Mesenteric fat pad (tissue), 1 donor: ENCODE data around the gene NWD2. TPM values are rescaled to one million over a fixed set of nuclear protein-coding genes. Genes with fewer than 3 reads are reported as not detected.

Experiments used
- DNase-seq: peaks from one replicate; pipeline ENCODE4 v3.0.0-alpha.2; 2020; ENCODE audit warnings: low spot score
- total RNA-seq: library from RNA; stranded (reverse); fragmentation: NEBNext Ultra II Directional; extraction: Animal tissue kit (Norgen Biotek cat#: 25700); gene quantifications from one replicate; pipeline ENCODE4 v1.2.1, GENCODE V29; 2021
- donor health status: DM: yes; HTN: yes; CAD: no.

Gene NWD2
- total RNA-seq, 1 donor from 2014 or later: 29.0 TPM

DNA sequence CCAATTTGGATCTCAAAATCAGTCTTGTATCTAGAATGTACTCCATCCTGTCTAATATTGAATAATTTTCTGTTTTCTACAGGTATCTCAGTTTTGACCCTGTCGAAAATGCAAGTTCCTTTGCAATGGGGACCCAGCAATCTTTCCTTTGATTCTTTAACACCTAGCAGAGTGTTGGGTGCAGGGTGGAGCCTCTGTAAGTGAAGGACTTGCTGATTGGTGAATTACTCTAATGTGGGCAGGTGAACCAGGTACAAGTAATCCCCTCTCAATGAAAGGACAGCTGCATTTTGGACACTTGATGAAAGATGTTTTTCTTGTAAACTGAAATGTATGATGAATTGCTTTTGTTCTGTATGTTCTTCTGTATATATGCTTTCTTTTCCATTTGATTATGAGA, 54.9 kb downstream of the NWD2 start:
- DNase-seq: no peak

DNA sequence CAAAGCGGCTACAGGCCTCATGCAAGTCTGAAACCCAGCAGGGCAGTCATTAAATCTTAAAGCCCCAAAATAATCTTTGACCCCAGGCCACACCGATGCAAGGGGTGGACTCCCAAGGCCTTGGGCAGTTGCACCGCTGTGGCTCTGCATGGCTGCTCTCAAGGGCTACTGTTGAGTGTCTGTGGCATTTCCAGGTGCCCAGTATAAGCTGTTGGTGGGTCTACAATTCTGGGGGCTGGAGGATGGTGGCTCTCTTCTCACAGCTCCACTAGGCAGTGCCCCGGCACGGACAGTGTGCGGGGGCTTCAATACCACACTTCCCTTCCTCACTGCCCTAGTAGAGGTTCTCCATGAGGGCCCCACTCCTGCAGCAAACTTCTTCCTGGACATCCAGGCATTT, 60.1 kb downstream of the NWD2 start:
- DNase-seq: no peak

DNA sequence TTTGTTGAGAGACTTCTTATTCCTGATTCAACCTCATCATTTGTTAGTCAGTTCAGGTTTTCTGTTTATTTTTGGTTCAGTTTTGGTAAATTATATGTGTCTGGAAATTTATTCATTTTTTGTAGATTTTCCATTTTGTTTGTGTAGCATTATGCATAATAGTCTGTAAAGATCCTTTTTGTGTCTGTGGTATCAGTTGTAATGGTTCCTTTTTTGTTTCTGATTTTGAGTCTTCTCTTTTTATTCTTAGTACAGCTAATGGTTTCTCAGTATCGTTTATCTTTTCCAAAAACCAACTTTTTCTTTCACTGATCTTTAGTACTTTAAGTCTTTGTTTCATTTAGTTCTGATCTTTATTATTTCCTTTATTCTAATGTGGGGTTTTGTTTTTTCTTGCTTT, 61.4 kb downstream of the NWD2 start:
- DNase-seq: no peak

DNA sequence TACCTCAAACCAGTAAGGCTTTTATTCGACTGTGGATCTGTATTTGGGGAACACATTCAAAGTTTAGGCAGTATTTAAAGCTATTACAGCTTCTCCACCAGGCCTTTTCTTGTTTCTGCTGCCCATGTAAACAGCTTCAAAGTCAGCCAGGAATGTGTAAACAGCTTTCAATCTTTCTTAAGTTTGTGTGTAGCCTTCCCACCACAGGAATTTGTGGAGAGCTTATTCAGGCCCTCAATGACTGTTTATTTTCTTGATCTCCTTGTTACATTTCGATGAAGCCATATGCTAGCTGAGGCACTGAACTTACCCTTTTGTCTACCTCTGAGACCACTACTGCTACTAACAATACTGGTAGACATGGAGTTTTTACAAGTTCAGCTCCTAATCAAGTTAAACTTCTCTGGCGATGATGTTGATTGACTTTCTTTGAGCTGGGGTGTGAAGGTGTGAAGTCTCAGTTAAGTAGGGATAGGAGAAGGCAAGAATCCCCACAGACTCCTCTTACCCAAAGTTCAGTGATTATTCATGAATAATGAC, 72.6 kb downstream of the NWD2 start:
- no peak for DNase-seq

DNA sequence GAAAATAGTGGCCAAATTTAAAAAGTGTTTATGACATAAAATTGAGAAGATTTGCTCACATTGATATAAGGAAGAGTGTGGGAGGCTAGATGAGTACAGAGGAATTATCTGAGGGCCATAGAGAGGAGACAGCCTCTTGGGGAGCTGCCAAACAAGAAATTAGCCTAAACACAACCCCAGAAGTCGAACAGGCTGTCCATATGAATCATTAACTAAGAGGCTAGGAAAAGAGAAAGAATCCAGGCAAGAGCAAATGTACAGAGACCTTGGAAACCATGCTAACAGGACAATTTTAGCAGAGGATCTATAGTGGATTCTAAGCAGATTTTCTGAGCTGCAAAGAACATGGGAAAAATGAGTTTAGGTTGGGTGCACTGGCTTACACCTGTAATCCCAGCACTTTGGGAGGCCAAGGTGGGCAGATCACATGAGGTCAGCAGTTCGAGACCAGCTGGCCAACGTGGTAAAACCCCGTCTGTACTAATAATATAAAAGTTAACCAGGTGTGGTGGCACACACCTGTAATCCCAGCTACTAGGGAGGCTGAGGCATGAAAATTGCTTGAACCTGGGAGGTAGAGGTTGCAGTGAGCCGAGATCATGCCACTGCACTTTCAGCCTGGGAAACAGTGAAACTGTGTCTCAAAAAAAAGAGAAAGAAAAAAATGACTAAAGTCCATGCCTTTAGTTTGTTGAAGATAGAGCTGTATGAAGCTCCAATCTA, 76.1 kb downstream of the NWD2 start:
- DNase-seq: no peak

DNA sequence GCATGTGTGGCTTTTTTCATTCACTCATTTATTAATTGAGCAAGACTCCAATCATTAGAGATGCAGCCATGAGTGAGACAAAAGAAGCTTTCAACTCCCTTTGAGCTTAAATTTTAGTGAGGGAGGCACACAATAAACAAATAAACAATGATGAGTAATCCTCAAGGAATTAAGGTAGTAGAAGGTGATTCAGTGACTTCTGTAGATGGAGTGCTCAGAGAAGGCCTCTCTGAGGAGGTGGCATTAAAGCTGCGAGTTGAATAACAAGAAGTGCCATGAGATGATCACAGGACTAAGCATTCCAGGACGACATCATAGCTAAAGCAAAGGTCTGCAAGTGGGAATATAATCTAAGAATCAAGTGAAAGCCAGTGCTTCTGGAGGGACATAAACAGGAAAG, 77.6 kb downstream of the NWD2 start:
- DNase-seq: no peak

DNA sequence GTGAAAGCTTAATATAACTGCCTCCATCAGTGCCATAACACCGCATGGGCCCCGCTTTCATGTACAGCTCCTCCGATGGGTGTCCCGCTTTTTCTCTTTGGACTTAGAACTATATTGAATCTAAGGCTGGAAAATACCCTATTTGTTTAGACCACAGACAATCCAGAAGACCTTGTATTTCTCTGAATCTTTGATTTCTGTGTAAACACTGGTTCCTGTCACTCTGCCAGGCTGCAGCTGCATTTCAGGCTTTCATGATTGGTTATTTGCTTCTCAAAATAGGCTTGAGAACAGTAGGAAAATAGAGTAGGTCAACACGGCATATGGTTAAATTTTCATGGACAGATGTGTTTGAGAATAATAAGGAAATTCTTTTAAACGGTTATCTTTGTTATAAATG, 80.0 kb downstream of the NWD2 start:
- DNase-seq: no peak

DNA sequence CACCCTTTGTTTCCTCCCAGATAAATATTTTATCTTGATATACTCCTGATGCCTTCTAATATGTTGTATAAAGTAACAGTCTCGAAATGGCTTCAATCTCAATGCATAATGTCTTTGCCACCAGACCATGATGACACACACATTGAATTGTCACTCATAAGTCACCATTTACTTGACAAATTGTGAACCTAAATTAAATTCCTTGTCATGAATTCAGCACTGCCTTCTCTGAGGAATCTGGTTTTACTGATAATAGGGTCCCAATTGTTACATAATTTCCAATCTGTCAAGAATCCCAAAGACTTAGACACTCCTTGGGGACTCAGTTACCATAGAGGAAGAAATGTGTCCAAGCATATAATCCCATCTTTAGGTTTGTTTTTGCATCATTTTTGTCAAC, 82.3 kb downstream of the NWD2 start:
- no peak for DNase-seq

DNA sequence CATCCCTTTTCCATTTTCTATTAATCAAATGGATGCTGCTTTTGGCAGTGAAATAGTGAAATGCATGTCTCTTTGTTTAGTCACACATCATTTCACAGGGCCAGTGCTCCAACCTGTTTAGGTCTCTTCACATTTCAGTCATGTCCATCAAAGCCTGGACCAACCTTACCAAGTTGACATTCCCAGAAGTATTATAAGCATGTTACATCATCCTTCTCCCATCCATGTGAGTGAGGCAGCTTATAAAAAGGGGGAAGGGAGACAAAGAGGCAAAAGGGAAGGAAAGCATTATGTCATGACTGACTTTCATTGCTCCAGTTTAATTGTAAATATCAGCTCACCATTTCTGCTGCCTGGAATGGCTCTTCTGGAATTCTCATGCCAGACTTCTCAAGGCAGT, 94.4 kb downstream of the NWD2 start:
- no peak for DNase-seq

DNA sequence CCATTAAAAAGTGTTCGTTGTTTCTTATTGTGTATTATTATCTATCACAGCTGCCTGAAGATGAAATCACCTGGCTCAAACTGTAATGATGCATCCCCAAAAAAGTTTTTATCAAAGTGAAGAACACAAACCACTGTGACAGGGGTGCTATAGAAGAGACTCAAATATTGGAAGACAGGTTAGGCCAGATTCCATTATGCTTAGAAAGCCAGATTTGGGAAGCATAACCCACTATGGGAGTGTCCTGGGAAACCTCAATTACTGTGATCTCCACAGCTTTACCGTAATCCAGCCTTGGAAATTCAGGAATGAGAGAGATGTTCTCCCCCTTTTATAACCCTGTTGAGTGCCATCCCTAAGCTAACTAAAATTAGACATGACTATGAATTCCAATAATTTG, 114.2 kb downstream of the NWD2 start:
- no peak for DNase-seq

DNA sequence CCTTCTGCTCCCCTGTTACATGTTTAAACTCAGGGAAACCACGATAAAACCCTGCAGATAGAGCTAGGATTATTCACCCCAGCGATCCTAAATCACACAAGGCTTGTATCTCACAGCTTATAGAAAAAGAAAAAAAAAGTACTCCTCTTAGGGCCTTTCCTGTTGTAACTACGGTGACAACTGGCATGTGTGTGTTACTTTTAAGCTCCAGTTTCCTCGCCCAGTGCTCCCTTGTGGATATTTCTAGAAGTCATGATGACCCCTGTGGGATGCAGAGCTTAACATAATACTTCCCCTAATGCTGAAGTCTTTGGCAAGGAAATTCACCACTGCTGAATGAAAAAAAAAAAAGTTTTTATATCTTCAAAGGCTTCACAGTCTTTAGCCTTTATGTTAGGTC, 114.7 kb downstream of the NWD2 start:
- no peak for DNase-seq

DNA sequence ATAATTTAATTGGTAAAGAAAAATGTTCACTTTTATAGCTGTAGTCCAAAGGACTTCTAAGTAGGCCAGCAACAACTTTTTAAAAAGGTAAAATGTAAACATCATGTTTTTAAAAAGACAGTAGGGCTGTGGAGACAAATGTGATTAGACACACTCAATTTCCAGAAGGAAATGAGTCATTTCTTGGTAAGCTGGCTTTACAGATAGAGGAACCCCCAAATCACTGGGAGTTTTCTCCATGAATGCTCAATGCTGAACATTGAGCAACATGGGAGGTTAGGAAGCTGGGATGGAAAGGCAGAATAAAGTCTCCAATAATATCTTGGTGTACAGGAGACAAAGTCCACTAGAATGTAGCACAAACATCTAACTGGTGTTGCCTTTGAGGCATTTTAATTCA, 121.3 kb downstream of the NWD2 start:
- DNase-seq: no peak

DNA sequence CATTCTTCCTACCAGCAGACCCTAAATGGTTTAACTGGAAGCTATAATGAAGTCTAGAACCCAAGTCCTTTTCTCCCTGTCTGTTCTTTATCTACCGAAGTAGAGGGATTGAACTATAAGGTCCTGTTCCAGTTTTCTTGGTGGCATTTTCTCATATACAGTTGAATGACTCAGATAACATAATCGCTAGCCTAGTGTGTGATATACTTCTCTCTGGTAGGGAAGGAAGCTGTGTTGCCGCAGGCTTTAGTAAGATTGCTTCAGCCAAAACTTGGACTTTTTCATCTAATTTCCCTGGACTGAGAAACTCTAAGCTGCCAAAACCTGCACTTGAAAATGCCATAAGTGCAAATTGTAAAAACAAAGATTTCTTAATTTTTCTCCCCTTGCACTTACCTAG, 123.4 kb downstream of the NWD2 start:
- DNase-seq: no peak

DNA sequence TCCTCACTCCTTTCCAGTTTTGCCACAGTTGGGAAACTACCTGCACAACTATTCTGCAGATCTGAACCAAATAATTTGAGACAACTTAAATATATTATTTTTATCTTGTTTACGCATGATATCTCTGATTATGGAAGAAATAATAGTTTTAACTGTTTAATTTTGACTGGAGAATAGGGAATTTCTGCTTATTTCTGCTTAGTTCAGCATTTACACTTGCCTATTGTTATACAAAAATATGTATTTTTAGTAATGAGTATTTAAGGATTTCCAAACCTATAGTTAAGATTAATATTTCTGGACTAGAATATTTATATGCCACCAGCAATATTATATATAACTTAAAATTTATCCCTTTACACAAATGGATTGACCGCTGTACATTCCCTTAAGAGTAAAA, 125.5 kb downstream of the NWD2 start:
- DNase-seq: no peak

DNA sequence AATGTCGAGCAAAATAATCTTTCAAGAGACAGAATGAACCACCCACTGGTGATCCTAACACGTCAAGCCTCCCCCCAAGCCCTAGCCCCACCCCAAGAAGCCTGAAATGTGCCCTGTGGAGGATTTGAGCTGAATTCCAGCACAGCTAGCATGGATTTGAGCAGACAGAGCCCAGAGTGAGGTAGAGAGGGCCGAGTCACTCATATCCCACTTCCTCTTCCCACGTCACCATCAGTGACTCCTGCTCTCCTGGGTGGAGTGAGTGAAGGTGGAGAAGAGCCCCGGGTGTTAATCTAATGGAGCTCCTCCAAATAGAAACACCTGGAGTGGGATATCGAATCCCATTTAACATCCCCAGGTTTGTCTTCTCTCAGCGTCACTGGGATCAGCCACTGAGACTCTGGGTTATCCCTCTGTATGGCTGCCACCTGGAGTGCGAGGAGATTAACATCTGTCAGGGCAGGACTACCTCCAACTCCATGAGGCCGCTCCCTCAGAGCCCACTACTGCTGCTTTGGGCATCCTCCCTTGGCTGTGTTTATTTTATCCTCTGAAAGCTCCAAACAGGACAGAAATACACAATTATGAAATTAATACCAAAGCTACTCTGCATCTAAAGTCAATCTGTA, 136.6 kb downstream of the NWD2 start:
- DNase-seq: no peak

DNA sequence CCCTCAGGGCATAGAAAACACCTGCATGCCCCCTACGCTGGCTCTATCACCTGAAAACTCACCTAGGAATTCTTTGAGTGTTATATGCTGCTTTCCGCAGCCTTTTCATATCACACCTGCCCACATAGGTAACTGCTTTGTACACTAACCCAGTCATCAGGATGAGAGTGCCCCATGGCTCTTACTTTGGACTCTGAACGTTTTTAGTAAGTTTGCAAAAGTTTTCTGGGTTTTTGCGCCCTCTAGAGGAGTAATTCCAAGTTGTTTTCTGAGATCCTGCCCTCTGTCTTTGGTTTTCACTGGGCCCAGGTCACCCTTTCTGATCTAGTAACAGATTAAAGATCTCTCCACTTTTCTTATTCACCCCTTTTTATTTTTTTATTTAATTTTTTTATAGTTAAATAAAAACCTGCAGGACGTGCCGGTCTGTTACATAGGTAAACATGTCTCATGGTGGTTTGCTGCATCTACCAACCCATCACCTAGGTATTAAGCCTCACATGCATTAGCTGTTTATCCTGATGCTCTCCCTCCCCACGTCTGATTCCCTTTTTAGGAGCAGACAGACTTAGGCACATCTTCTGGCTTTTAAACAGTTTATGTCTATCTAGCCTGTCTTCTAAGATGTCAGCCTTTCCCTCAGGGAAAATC, 139.2 kb downstream of the NWD2 start:
- no peak for DNase-seq

DNA sequence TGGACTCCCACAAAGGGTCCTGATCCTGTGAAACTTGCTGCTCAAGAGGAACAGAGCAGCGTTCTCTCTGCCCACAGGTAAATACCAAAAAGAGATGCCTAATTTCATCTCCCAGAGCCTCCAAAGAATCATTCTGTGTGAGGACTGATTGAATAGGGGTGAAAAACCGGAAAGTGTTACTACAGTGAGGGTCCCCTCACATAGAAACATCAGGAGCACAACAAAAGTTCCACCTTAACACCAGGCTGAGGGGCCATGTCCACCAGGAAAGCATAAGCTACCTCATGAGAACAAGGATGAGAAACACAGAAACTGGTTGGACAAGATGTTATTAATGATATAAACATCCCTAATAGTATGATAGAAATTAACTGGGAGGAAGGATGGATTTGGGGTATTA, 140.9 kb downstream of the NWD2 start:
- no peak for DNase-seq

DNA sequence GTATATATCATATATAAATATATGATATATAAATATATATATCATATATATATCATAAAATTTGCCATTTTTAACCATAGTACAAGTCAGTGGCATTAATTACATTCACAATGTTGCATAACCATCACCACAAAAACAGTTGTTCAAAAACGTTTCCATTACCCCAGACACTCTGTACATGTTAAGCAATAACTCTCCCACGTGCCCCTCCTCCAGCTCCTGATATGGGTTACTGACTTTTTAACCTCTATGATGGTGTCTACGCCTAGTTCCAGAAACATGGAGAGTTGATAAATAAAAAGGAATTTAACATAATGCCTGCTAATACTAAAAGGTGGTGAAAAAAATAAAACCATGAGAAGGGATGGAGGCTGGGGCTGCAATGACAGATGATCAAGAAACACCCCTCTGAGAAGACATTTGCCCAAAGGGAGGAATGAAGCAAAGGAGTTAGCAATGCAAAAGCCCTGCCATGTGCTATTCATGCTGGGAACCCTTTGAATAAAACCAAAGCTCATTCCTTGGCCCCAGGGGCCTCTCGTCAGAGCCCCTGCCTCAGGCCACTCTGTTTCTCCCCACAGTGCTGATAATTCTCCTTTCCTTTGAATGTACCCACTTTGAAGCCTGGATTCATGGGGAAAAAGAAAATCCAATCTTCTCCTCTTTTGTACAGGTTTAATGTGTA, 144.3 kb downstream of the NWD2 start:
- DNase-seq: no peak

DNA sequence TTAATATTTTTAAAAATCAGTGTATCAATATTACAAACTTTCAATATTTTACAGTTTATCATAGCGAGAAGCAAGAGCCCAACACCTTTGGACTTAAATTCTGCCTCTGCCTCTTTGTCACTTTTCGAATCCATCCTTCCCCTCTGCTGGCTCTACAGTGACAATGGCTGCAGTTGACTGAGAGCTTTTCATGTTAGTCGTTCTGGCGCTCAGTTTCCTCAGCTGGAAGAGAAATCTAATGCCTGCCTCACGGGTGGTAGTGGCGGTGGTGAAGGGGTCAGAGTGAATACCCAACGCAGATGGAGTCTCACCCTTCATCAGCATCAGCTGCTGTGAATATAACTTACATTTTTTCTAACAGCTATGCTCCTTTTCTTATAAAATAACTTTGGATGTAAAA, 144.8 kb downstream of the NWD2 start:
- DNase-seq: no peak

DNA sequence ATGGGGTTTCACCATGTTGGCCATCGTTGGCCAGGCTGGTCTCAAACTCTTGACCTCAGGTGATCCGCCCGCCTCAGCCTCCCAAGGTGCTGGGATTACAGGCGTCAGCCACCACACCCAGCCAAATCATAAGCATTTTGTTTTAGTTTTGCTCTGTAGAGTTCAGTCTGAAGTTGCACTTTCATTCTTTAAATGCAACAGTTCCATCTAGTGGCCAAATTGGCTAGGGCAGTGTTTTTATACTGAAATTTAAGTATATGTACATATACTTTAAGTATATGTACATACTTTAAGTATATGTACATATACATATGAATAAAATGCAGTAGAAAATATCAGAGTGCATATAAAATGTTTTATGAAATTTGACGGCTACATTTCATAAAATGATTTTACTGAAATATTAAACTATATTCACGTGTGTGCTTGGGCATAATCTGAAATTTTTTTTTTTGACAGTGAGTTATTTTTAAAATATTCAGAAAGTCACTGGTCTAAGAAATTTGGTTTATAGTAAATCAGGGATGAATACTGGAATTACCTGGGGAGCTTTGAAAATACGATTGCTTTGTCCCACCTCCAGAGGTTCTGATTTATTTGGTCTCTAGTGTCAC, 145.5 kb downstream of the NWD2 start:
- no peak for DNase-seq

DNA sequence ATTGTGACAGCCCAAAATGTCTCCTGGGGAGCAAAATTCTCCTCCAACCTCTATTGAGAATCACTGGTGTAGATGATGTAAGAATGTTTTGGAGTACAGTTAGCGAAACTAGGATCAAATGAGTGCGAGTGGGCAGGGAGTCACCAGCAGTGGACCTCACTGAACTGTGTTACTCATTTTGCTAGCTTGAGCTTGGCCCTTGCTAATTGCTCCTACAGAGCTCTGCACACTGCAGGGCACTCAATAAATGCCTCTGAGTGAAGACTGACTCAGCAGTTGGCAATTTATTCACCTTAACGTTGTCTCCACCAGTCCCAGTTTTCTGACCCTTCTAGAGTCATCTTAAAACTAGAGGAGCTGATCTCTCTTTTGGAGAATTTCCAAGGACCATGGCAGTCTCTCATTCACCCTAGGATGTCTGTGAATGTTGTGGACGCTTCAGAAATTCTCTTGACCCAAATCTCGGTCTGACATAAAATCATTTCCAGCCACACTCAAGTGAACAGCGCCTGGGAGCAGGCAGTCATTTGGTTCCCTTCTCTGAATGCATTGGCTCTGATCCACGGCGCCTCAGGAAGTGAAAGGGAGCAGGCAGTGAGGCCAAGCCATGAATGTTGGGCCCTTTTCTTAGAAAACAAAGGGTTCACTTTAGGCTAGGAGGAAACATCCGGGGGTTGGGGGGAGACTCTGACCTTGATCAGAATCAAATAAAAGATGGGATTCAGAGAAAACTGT, 148.1 kb downstream of the NWD2 start:
- DNase-seq: no peak
